GM18498 (cell line): ENCODE measurements around the gene R3HDM1.
"Not testable (repeated sequence)": the region's sequence is repeated elsewhere in the genome, so short reads cannot be mapped to it uniquely, and the experiment has no call there.

Experiments used
- ATAC-seq: cut with Tn5 transposase; IDR thresholded peaks from one replicate; pipeline ENCODE4 v1.9.1; 2021; ENCODE audit warnings: mild to moderate bottlenecking, moderate library complexity; ENCODE audit not compliant: unreplicated experiment

The R3HDM1 gene

DNA sequence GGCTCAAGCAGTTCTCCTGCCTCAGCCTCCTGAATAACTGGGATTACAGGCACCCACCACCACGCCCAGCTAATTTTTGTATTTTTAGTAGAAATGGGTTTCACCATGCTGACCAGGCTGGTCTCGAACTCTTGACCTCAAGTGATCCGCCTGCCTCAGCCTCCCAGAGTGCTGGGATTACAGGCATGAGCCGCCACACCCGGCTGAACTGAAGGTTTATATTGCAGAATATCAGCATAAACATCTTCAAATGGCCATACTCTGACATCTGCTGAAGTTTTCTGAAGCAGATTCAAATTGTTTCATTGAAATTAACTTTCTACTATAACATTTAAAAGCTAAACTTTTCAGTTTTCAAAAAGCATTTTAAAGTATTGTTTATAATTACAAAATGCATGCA is 172.8 kb downstream of the R3HDM1 start:
- not testable (repeated sequence) for ATAC-seq

DNA sequence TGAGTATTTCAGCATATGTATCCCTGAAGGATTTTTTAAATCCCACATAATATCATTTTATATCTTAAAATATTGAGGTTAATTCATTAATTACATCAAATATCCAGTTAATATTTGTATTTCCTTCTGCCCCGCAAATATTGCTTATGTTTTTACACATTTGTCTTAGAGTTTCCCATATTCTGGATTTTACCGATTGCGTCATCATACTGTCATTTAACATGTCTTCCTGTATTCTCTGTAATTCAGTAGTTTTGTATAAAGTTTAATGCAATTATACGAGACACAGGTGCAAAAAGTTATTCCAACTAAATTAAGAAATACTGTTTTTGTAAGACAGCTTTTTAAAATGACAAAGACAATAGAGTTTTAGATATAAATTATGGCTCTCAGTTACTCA is 176.9 kb downstream of the R3HDM1 start:
- no peak for ATAC-seq

DNA sequence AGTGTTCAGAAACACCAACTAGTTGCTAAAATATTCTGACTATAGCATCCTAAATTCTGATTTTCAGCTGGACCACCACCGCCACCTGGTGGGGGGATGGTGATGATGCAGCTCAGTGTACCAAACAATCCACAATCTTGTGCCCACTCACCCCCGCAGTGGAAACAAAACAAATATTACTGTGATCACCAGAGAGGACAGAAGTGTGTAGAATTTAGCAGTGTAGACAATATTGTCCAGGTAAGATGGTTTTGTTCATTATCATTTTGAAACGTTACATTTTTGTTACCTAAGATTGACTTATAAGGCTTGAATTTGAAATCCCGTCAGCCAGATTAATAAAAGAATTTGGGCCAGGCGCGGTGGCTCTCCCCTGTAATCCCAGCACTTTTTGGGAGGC is 178.7 kb downstream of the R3HDM1 start:
- ATAC-seq, result peak; percentile 70

DNA sequence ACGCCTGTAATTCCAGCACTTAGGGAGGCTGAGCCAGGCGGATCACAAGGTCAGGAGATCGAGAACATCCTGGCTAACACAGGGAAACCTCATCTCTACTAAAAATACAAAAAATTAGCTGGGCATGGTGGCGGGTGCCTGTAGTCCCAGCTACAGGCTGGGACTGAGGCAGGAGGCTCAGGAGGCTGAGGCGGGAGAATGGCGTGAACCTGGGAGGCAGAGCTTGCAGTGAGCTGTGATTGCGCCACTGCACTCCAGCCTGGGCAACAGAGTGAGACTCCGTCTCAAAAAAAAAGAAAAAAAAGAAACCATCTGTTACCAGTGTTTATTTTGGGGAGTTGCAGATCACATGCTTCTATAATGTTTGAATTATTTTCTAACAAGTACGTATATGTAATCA is 183.8 kb downstream of the R3HDM1 start:
- not testable (repeated sequence) for ATAC-seq

DNA sequence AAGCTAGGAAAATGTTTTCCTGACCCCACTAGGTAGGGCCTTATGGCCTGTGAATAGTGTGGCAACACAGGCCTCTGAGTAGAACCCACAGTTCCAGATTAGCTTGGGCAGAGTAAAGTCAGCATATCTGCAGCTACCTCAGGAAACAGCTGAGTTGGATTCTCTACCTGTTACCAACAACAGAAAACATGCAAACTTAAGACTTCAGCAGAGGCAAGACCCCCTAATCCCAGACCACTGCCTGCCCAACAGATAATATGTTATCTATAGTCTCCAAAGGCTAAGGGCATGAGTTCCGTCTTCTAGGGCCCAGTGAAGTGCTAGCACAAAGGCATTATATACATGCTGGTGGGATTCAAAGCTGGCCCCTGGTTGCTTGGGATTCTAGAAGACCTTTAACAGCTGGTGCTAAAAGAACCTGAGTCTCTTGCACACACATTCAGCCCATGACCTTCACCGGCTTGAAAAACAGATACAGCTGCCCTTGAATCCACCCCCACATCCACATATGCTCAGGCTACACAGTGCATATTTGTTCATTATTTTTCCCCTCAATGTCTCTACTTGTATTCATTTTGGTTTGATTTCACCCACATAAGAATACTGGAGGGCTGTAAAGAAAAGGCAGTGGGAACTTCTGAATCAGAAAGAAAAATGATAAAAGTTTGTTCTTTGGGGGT is 196.9 kb downstream of the R3HDM1 start:
- ATAC-seq, result no peak

DNA sequence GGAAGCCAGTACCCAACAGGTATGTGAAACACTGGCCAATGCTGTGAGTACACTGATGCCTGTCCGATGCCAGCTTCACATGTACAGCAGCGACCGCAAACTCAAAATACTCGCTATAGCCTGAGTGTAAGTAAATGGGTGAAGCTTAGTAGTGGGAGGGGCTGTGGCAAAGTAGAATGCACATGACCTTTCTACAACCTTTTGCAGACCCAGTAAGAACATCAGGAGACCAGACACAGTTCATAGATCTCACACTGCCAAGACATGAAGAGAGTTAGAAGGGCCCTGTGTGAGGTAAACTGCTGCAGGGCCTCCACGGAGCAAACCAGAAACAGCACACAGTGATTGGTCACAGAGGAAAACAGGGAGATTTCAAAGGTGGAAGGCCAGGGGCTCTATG is 201.3 kb downstream of the R3HDM1 start:
- ATAC-seq, result no peak

DNA sequence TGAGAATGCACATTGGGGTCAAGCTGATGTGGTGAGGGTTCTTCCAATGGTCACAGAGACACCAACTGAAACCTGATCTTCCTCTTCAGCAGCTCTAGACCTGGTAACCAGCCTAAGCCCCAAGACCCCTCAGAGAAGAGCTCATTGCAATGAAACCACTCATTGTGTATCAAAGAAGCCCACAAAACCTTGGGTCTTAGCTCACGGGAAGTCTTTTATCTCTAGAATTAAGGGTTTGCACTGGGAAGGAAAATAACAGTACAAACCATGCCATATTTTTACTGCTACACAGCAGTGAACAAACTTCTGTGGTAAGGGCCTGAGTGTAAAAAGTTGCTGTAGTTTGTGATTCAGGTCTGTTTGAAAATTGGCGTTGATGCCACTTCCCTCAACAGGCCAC is 201.8 kb downstream of the R3HDM1 start:
- ATAC-seq, result no peak

DNA sequence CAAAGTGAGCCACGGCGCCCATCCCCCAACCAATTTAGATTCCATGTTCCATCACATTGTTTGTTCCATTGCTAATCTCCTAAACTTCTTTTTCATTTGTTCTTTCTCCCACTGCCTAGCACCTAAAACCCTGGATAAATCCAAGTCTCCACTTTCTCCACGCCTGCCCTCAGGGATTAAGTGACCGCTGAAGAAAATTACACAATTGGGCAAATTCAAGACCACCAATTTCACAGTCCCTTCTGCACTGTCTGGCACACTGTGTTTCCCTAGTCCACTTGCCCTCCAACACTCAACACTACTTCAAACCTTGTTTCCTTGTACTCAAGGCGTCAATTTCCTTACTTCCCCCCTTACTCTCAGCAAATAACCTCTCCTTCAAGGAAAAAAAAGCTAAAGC is 205.3 kb downstream of the R3HDM1 start:
- ATAC-seq, result no peak

DNA sequence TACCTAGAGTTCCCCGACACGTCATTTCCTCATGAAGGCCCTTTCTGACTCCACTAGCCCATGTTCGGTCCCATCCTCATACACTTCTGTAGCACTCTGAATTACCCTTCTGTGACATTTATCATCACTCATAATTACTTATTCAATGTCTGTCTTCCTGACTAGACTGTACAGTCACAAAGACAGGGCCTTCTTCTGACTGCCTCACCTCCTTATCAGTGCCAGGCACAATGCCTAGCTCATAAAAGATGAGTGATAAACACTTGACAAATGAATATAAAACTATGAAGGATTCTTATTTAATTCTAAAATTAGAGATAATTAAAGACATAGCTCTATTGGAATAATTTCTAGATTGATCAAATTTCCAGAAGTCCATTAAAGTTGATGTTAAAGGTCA is 208.9 kb downstream of the R3HDM1 start:
- no peak for ATAC-seq

DNA sequence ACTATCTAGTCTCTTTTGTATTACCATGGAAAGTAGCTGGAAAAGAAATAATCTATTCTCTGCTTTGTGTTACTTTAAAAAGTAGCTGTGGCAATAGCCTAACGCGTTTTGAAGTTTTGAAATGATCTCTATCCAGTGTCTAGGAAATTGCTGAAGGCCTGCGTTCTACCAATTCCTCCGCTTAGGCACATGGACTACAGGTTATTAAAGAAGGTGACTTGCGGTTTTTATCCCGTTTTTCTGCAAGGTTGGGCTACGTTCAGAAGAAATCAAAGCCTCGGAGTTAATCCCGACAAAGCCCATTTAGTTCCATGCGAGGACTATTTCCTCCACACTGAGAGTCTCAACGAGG is 209.7 kb downstream of the R3HDM1 start:
- no peak for ATAC-seq

DNA sequence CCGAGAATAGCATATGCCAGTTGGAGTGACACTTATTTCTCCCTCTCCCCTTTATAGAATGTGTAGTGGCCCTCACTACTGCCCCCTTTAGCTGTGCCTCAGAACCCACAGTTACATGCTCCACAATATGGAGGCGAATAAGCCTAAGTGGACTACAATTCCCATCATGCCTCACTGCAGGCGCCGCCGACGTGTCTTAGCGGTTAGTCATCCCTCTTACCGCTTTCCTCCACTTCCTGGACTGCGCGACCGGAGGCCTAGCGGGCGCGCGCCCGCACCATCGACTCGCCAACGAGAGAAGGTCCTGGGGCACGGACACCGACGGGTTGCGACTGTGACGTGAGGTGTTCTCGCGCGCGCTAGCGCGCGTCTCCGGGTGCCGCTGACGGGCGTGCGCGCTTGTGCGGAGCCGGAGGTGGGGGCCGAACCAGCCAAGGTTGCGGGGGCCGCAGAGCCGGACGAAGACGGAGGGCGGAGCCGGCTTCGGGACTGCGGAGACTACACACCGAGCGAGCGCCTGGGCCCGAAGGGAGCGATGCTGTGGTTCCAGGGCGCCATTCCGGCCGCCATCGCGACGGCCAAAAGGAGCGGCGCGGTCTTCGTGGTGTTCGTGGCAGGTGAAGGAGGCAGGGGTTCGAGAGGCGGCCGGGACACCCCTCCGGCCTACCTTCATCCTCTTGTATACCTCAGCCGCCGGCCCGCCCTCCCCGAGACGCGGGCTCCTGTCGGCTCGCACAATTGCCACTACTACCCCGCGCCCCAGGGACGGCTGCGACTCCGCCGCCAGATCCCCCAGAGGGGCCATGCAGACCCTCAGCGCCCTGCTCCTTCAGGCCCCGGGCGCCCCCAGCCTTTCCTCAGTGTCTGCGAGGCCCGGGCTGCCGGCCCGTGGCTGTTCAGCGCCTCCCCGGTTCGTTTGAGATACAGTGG is 210.4 kb downstream of the R3HDM1 start, which contains the start of gene UBXN4:
UBXN4 (plus strand) TSS at position 461 of the 930 bp plus-strand sequence; CDS start at position 536, 75 bp downstream.
- peak; percentile 93 for ATAC-seq

DNA sequence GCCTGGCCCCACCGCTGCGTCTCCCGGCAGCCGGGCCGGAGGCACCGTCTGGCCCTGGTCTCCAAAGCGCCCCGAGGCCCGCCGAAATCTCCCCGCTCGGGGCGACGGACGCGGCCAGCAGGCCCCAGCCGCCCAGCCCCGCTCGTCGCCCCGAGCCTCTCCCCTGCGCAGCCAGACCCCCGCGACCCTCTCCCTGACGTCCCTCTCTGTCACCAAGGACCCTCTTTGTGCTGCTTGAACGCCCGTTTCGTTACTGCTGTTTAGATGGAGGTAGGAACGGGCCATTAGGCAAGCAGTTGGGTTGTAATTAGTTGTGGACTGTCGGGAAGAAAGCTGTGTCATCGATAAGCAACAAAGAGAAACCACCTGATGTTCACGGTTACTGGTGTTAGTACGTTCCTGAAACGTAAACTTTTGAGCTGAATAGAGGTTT is 211.1 kb downstream of the R3HDM1 start:
- peak; percentile 25 for ATAC-seq

DNA sequence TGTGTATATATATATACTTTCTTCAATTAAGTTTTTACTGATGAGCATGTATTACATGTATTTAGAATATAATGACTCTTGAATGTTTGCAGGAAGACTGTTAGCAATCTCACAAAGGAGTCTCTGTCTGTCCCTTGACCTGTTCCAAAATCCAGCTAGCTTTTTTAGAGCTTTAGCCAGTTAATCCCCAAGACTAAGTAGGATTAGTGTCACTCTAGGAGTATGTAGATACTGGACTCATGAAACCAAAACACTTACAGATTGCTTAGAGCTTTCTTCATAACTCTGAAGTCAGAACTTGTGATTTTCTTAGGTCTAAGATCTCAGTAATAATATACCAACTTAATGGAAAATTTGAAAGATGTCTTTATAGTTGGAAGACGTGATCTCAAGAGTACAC is 212.6 kb downstream of the R3HDM1 start:
- ATAC-seq, result no peak

DNA sequence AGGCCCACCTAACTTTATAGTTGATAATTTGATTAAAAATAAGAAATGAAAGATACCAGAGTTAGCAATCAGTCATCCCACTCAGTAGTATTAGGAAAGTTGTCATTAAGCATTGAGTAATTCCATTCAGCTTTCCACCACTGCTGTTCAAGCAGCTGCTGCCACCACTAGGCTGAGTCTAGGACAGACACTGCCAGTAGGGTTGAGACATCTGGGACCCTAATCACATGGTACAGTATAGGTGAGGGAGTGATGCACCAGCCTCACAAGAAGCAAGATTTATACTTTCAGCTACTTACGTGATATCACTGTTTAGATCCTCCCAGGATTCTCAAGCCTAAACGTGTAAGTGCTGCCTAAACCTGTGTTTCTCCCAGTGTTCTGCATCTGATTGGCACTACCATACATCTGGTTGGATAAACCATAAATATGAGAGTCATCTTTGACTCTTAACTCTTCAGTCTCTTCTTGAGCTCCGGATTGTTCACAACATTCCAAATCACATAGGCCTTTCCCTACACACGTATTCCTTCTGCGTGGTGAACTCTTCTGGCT is 213.6 kb downstream of the R3HDM1 start:
- ATAC-seq, result no peak

DNA sequence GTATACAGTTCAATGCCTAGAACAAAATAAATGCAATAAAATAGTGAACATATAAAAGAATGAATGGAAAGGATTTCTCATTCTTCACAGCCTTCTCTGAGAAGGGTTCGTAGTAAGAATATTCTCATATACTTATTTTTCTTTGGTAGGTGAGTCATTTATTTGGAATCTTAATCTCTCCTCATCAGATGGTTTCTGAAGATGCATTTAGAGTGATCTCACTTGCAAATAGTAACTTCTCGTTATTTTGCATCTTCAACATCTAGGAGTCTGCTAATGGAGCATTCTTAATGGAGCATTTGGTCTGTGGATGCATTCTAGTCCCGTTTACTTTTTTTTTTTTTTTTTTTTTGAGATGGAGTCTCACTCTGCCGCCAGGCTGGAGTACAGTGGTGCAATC is 214.3 kb downstream of the R3HDM1 start:
- no peak for ATAC-seq

DNA sequence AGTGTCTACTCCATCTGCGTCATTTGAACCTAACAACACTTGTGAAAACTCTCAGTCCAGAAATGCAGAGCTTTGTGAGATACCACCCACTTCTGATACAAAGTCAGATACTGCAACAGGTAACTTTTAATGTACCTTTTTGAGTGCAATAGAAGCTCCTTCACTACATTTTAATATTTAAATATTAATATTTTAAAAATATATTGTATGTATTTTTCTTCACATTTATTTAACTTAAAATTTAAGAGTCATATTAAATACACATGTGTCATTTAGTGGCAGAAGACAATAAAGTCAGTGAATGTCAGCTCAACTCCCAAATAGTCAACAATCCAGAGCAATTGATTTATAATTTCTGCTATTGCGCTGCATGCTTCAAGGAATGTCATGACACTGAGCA is 224.3 kb downstream of the R3HDM1 start:
- ATAC-seq, result no peak

DNA sequence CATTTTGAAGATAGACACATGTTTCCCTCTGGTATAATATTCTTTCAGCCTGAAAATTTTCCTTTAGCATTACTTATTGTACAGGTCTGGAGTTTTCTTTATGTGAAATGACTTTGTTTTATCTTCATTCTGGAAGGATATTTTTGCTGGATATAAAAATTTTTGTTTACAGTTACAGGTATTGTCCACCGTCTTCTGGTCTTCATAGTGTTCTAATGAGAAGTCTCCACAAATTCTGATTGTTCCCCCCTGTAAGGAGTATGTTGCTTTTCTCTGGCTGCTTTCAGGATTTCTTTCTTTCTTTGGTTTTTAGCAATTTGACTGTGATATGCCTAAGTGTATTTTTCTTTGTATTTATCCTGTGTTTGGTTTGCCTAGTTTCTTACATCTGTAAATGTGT is 225.4 kb downstream of the R3HDM1 start:
- ATAC-seq, result no peak

DNA sequence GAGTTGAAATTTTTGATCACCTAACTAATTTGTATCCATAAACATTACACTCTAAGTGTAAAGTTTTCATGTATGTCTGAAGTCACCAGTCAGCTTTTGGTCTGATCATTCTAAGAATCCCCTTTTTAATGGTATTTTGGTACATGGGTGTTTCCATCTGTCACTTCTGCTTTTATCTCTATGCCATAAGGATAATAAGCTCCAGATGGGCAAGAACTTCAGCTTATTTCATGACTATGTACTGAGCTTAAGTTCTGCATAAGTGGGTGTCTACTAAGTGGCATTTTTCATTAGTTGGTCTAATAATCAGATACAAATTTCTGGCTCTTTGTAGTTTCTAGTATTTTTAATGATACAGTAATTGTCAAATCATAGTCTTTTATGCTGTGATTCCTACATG is 230.7 kb downstream of the R3HDM1 start:
- no peak for ATAC-seq

DNA sequence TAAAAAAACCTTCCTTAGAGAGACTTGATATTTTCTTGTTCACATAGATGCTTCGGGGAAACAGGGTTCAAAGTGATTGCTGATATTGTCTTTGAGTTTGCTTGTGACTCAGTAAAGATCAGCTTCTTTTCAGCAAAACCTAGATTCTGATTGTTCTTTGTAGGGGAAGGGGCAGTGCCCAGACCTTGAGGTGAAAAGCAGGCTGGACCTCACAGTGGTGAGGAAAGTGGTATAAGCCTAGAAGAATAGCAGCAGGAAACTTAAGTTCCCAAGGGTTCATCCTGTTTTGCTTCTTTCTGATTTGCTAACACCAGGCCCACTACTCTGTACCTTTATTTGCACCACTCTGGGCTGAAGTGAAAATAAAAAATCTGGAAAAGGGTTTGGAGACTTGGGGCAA is 231.2 kb downstream of the R3HDM1 start:
- ATAC-seq, result no peak

DNA sequence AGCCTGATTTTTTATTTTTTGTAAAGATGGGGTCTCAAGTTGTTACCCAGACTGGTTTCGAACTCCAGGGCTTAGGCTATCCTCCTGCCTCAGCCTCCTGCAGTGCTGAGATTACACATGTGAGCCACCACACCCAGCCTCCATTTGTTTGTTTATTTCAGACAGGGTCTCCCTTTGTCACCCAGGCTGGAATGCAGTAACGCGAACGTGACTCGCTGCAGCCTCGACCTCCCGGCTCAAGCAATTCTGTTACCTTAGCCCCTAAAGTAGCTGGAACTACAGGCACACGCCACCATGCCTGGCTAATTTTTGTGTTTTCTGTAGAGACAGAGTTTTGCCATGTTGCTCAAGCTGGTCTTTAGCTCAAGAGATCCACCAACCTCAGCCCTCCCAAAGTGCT is 237.6 kb downstream of the R3HDM1 start:
- no peak for ATAC-seq

DNA sequence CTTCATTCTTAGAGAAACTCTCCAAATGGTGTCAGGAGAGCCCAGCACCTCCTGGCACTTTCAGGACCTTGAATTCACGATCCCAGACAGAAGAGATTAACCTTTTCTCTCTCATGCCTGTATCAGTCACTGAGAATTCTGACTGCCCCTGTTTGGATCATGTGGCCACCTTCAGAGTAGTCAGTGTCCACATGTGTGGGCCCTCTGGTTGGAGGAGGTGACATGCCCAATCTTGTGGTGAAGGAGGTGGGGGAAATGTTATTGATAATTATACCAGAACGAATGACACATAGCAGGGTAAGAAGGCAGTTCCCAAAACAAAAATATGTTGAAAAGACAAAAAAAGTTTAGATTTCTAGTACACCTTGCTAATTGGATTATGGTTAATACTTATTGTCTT is 242.0 kb downstream of the R3HDM1 start:
- no peak for ATAC-seq

DNA sequence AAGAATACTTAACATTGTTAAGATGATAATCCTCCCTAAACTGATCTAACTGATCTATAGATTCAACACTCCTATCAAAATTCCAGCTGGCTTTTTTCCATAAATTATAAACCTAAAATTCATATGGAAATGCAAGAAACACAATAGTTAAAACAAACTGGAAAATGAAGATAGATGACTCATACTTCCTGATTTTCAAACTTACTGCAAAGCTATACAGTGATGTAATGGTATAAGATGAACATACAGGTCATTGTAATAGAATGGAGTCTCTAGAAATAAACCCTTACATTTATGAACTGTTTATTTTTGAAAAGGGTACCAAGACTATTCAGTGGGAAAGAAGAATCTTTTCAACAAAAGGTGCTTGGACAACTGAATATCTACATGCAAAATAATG is 242.6 kb downstream of the R3HDM1 start:
- no peak for ATAC-seq
